Uterus (tissue), 2 donors: ENCODE results near the gene MAN2B1.

Experiments
- CTCF ChIP-seq, 4 experiments: fragments of 200-600 bp in 2 of 4; fragments of 450-650 bp in 2 of 4; sonication (generic) in 2 of 4; IDR thresholded peaks; one replicate each; pipeline ENCODE4 v1.5.1; 2016 to 2019; ENCODE audit warnings: antibody characterized with exemption in 4 of 4, mild to moderate bottlenecking in 2 of 4, moderate library complexity in 1 of 4
- POLR2A ChIP-seq, 2 donors: fragments of 450-650 bp; IDR thresholded peaks; one replicate each; pipeline ENCODE4 v1.6.1; 2016; ENCODE audit warnings: antibody characterized with exemption in 2 of 2, mild to moderate bottlenecking in 1 of 2, moderate library complexity in 1 of 2

- TF ChIP-seq CTCF (IDR thresholded peaks at IDR 0.05) (no peak), POLR2A (IDR thresholded peaks at IDR 0.05) (no peak)
Measured at GRCh38 chr19:12638611-12639182, 27.8 kb downstream of the MAN2B1 start.
